HG03097 (cell line): ENCODE results near the gene ANKHD1.

ENCODE experiments used
- ATAC-seq: cut with Tn5 transposase; IDR thresholded peaks from one replicate; pipeline ENCODE4 v1.9.1; 2021; ENCODE audit not compliant: unreplicated experiment, low FRiP score

The ANKHD1 gene

GRCh38 chr5:140588311-140589070 lies 186.9 kb downstream of the ANKHD1 start:
- no peak for ATAC-seq
